ENCODE results near the gene NFATC2IP.

- TF ChIP-seq EP300 (IDR thresholded peaks at IDR 0.05) (no peak), CTCF (IDR thresholded peaks at IDR 0.05) (no peak), POLR2A (IDR thresholded peaks at IDR 0.05) (no peak)
Measured at GRCh38 chr16:28902909-28903308, 47.8 kb upstream of the NFATC2IP start.

Measured in tibial nerve (tissue), 4 donors.